HG02763 (cell line): ENCODE results near the gene IRGQ.

Source experiments
- ATAC-seq: cut with Tn5 transposase; IDR thresholded peaks from one replicate; pipeline ENCODE4 v1.9.1; 2021; ENCODE audit warnings: mild to moderate bottlenecking, moderate library complexity; ENCODE audit not compliant: unreplicated experiment

Gene IRGQ

GRCh38 chr19:43546581-43546980 lies 49.4 kb downstream of the IRGQ start:
- ATAC-seq, result no peak

GRCh38 chr19:43545981-43546380 lies 50.0 kb downstream of the IRGQ start:
- ATAC-seq, result no peak

GRCh38 chr19:43545276-43545675 lies 50.7 kb downstream of the IRGQ start:
- ATAC-seq, result no peak

- no peak for ATAC-seq
Observed at GRCh38 chr19:43544077-43544476, 51.9 kb downstream of the IRGQ start.

- no peak for ATAC-seq
Observed at GRCh38 chr19:43541920-43542650, 53.8 kb downstream of the IRGQ start.

- no peak for ATAC-seq
Observed at GRCh38 chr19:43540381-43540780, 55.6 kb downstream of the IRGQ start.

GRCh38 chr19:43538922-43539321 lies 57.0 kb downstream of the IRGQ start:
- ATAC-seq, result no peak

GRCh38 chr19:43534816-43535761 lies 60.8 kb downstream of the IRGQ start:
- ATAC-seq, result no peak
